ENCODE data around the gene SLC25A34.

DNA sequence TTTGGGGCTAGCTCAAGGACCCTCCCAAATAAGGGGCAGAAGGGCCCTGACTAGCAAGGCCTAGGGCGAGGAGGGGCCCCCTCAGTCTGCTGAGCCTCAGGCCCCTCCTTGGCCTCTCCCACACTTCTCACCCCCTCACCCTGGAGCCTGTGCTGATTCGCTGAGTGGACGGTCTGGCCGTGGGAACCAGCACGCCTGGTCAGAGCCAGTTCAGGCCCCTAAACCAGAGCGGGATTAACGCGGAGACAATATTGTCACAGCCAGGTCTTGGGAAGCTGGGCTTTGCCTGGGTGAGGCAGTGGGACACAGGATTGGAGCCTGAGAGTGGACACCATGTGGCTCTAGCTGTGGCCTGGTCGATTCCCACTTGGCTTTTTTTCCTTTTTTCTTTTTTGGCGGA is 17.7 kb downstream of the SLC25A34 start:
- TF ChIP-seq, protein P1, sequence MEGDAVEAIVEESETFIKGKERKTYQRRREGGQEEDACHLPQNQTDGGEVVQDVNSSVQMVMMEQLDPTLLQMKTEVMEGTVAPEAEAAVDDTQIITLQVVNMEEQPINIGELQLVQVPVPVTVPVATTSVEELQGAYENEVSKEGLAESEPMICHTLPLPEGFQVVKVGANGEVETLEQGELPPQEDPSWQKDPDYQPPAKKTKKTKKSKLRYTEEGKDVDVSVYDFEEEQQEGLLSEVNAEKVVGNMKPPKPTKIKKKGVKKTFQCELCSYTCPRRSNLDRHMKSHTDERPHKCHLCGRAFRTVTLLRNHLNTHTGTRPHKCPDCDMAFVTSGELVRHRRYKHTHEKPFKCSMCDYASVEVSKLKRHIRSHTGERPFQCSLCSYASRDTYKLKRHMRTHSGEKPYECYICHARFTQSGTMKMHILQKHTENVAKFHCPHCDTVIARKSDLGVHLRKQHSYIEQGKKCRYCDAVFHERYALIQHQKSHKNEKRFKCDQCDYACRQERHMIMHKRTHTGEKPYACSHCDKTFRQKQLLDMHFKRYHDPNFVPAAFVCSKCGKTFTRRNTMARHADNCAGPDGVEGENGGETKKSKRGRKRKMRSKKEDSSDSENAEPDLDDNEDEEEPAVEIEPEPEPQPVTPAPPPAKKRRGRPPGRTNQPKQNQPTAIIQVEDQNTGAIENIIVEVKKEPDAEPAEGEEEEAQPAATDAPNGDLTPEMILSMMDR (IDR thresholded peaks at IDR 0.05; ENCODE audit: low read depth, low read length), result no peak
- TF ChIP-seq EZH2phosphoT487 (IDR thresholded peaks at IDR 0.05; ENCODE audit: low read depth), result no peak
